ENCODE results near the gene TNNI3K. TPM values are rescaled to one million over a fixed set of nuclear protein-coding genes. Genes with fewer than 3 reads are reported as not detected.

The TNNI3K gene
- total RNA-seq, 4 donors from 2014 or later: 0.19 TPM; not detected in 3

GRCh38 chr1:74403606-74404005 lies 168.4 kb downstream of the TNNI3K start:
- WGBS, 2 donors: 70 to 71% methylated on average over 1 of the region's 1 CpG
- H3K4me3 ChIP-seq: no peak overlapping the region
- intact Hi-C loops (cut with DNase I): no loop called here
- no peaks in the 10 kb centered on the region for H3K4me1 ChIP-seq
- no peak for DNase-seq
- H3K27me3 ChIP-seq: no peaks in the 10 kb centered on the region
- H3K9me3 ChIP-seq: no peaks in the 10 kb centered on the region
- H3K27ac ChIP-seq: no peak overlapping the region
- TF ChIP-seq POLR2A (IDR thresholded peaks at IDR 0.05) (no peak), CTCF (IDR thresholded peaks at IDR 0.05) (no peak)
- H3K36me3 ChIP-seq: no peaks in the 10 kb centered on the region

DNA sequence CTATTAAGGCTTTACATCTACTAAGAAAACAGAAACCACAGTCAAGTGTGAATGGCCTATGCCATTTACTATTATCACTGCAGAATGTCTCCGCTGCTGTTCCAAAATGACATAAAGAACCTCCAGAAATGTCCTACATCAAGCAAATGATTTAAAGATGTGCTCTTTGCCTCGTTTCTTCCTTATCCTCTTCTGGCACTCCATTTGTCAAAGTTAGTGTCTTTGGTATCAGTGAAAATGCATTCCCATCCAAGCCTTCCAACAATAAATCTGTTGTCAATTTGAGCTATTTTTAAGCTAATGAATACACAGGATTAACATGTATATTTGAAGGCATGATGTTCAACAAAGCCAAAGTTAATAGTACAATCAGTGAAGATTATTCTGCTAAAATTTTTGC lies 171.6 kb downstream of the TNNI3K start:
- no peaks in the 10 kb centered on the region for H3K4me1 ChIP-seq
- no peak for TF ChIP-seq POLR2A (IDR thresholded peaks at IDR 0.05)
- TF ChIP-seq CTCF (IDR thresholded peaks at IDR 0.05): no peak
- H3K36me3 ChIP-seq: no peaks in the 10 kb centered on the region
- no peaks in the 10 kb centered on the region for H3K27me3 ChIP-seq
- no peaks in the 10 kb centered on the region for H3K9me3 ChIP-seq
- H3K4me3 ChIP-seq: no peak overlapping the region
- DNase-seq: no peak
- intact Hi-C loops (cut with DNase I): no loop called here
- WGBS, 2 donors: 54% methylated on average over 2 of the region's 2 CpGs
- no peak overlapping the region for H3K27ac ChIP-seq

- Histone ChIP-seq H3K9me3 (no peaks in the 10 kb centered on the region), H3K27me3 (no peaks in the 10 kb centered on the region), H3K36me3 (no peaks in the 10 kb centered on the region), H3K4me1 (no peaks in the 10 kb centered on the region), H3K27ac (no peak overlapping the region), H3K4me3 (no peak overlapping the region)
- intact Hi-C loops (cut with DNase I): no loop called here
- DNase-seq: no peak
- WGBS, 2 donors: 73 to 82% methylated on average over 3 of the region's 3 CpGs
- TF ChIP-seq POLR2A (IDR thresholded peaks at IDR 0.05): no peak
- TF ChIP-seq CTCF (IDR thresholded peaks at IDR 0.05): no peak
These were observed 172.7 kb downstream of the TNNI3K start for GRCh38 chr1:74407902-74408301.

GRCh38 chr1:74412244-74412643 lies 177.1 kb downstream of the TNNI3K start:
- Histone ChIP-seq H3K9me3 (no peaks in the 10 kb centered on the region), H3K27me3 (no peaks in the 10 kb centered on the region), H3K36me3 (no peaks in the 10 kb centered on the region), H3K4me1 (no peaks in the 10 kb centered on the region), H3K4me3 (no peak overlapping the region), H3K27ac (no peak overlapping the region)
- 33 to 39% methylated on average over 3 of the region's 3 CpGs for WGBS, 2 donors
- DNase-seq: no peak
- intact Hi-C loops (cut with DNase I): no loop called here
- no peak for TF ChIP-seq CTCF (IDR thresholded peaks at IDR 0.05)
- TF ChIP-seq POLR2A (IDR thresholded peaks at IDR 0.05): no peak

GRCh38 chr1:74415935-74416334 lies 180.7 kb downstream of the TNNI3K start:
- Histone ChIP-seq H3K4me1 (no peaks in the 10 kb centered on the region), H3K27ac (no peak overlapping the region), H3K27me3 (no peaks in the 10 kb centered on the region), H3K4me3 (no peak overlapping the region), H3K36me3 (no peaks in the 10 kb centered on the region), H3K9me3 (no peaks in the 10 kb centered on the region)
- TF ChIP-seq CTCF (IDR thresholded peaks at IDR 0.05) (no peak), POLR2A (IDR thresholded peaks at IDR 0.05) (no peak)
- no peak for DNase-seq
- 60 to 69% methylated on average over 5 of the region's 5 CpGs for WGBS, 2 donors
- intact Hi-C loops (cut with DNase I): no loop called here
